Testis (tissue), 3 donors: ENCODE results near the gene NAA38. TPM values are rescaled to one million over a fixed set of nuclear protein-coding genes. Genes with fewer than 3 reads are reported as not detected.

ENCODE experiments used
- DNase-seq: peaks from one replicate; pipeline ENCODE4 v3.0.0-alpha.2; 2019
- H3K27ac ChIP-seq, 2 donors: fragments of 200-600 bp; sonication (generic); one replicate each; pipeline ENCODE4 v1.5.1; 2019
- H3K27me3 ChIP-seq: fragments of 200-600 bp; sonication (generic); one replicate; pipeline ENCODE4 v1.5.1; 2019
- H3K36me3 ChIP-seq: fragments of 200-600 bp; sonication (generic); one replicate; pipeline ENCODE4 v1.5.1; 2017; ENCODE audit warnings: low read depth; ENCODE audit errors: missing control alignments
- H3K4me1 ChIP-seq: fragments of 200-600 bp; sonication (generic); one replicate; pipeline ENCODE4 v1.5.1; 2019
- H3K4me3 ChIP-seq, 2 donors: fragments of 200-600 bp; sonication (generic); one replicate each; pipeline ENCODE4 v1.5.1; 2017 to 2019
- H3K9me3 ChIP-seq: fragments of 200-600 bp; sonication (generic); one replicate; pipeline ENCODE4 v1.5.1; 2017
- CTCF ChIP-seq, 3 experiments: fragments of 450-650 bp in 2 of 3; fragments of 200-600 bp in 1 of 3; sonication (generic) in 1 of 3; IDR thresholded peaks; one replicate each; pipeline ENCODE4 v1.5.1; 2016 to 2019; ENCODE audit warnings: antibody characterized with exemption in 3 of 3, mild to moderate bottlenecking in 2 of 3, moderate library complexity in 1 of 3
- POLR2A ChIP-seq: fragments of 450-650 bp; IDR thresholded peaks from one replicate; pipeline ENCODE4 v1.6.1; 2017; ENCODE audit warnings: antibody characterized with exemption, mild to moderate bottlenecking, moderate library complexity
- WGBS, 2 donors: methylation state at CpG; one replicate each; pipeline ENCODE4 v1.1.5; 2018; 5-methylcytosine and 5-hydroxymethylcytosine counted together
- intact Hi-C: fragments of 100-400 bp; cut with DNase I; formaldehyde crosslinking; loops from one replicate; pipeline ENCODE4 v1.15.1; 2023; ENCODE audit warnings: low total_unique reads
- polyA plus RNA-seq: library from polyadenylated mRNA; stranded (reverse); fragments of 350-450 nt; fragmentation: Illumina TruSeq; extraction: RNeasy Lipid Tissue Mini Kit (QIAGEN cat#74804); gene quantifications from one replicate; pipeline ENCODE4 v1.2.3, GENCODE V29; 2014; ENCODE audit warnings: low read depth, low replicate concordance; ENCODE audit not compliant: insufficient read depth
- total RNA-seq, 2 donors: library from RNA; depleted of rRNA; stranded (reverse); fragments of >200 nt; gene quantifications; one replicate each; pipeline ENCODE4 v1.2.3, GENCODE V29; 2016

NAA38 gene
- total and polyA plus RNA-seq, 3 donors from 2014 or later = 72.3 to 102 (median 83.1) TPM

GRCh38 chr17:7862692-7863437, 5.5 kb upstream of the NAA38 start:
- H3K27me3 ChIP-seq = no peaks in the 10 kb centered on the region
- TF ChIP-seq POLR2A (no peak), CTCF (IDR thresholded peaks at IDR 0.05) (peak; percentile 76 to 82 (median 78))

DNA sequence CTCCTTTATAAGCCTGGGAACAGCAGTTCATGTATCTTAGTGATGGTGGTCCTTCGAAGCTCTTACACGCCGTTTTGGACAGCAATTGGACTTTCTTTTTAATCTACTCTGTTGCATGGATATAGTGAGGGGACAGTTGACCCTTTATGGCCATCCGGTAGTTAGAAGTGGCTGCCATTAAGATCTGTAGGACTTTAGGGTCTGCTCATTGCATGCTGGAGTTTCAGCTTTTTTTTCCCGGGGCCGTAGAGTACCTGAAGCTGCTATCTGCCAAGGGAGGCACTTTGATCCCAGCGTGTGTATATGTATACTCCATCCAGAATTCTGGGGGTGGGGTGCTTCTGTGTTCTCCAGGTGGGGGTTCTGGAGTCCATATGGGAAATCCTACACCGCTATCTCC, 1.7 kb upstream of the NAA38 start:
- Histone ChIP-seq H3K36me3 (no peaks in the 10 kb centered on the region), H3K9me3 (no peaks in the 10 kb centered on the region), H3K27ac (no peak overlapping the region), H3K4me1 (peaks cover 21% of the 10 kb centered on the region), H3K27me3 (no peaks in the 10 kb centered on the region), H3K4me3 (peak overlapping the region; percentile 66 to 68)
- 60 to 76% methylated on average over 8 of the region's 8 CpGs for WGBS, 2 donors
- TF ChIP-seq CTCF (IDR thresholded peaks at IDR 0.05) (no peak), POLR2A (no peak)
- DNase-seq = no peak
- intact Hi-C loops = no loop called here

More at GRCh38 chr17:7862692-7863437, 5.5 kb upstream of the NAA38 start:
- Histone ChIP-seq H3K36me3 (no peaks in the 10 kb centered on the region), H3K4me1 (peaks cover 8% of the 10 kb centered on the region), H3K9me3 (no peaks in the 10 kb centered on the region), H3K4me3 (no peak overlapping the region), H3K27ac (no peak overlapping the region)
- intact Hi-C loops = no loop called here
- WGBS, 2 donors = 43 to 50% methylated on average over 3 of the region's 3 CpGs
- DNase-seq = peak; percentile 68

GRCh38 chr17:7858522-7858810, 1.1 kb upstream of the NAA38 start:
- intact Hi-C loops = no loop called here
- peak overlapping the region; percentile 66 to 68 for H3K4me3 ChIP-seq
- peaks cover 21% of the 10 kb centered on the region for H3K4me1 ChIP-seq
- TF ChIP-seq POLR2A (no peak), CTCF (IDR thresholded peaks at IDR 0.05) (peak; percentile 34 to 60 (median 59))
- peak overlapping the region; percentile 84 to 98 for H3K27ac ChIP-seq
- peak; percentile 57 for DNase-seq
- H3K9me3 ChIP-seq = no peaks in the 10 kb centered on the region
- H3K36me3 ChIP-seq = no peaks in the 10 kb centered on the region
- WGBS, 2 donors = 28 to 35% methylated on average over 4 to 20 of the region's 20 CpGs
- no peaks in the 10 kb centered on the region for H3K27me3 ChIP-seq

- Histone ChIP-seq H3K4me1 (peaks cover 21% of the 10 kb centered on the region), H3K36me3 (no peaks in the 10 kb centered on the region), H3K27ac (peak within 1 kb of the TSS; percentile 84 to 98), H3K4me3 (peak within 1 kb of the TSS; percentile 66 to 68), H3K9me3 (no peaks in the 10 kb centered on the region), H3K27me3 (no peaks in the 10 kb centered on the region)
- DNase-seq = peak; percentile 97
- 3 to 5% methylated on average over 31 to 48 of the region's 48 CpGs for WGBS, 2 donors
- intact Hi-C loops = no loop called here
- no peak for TF ChIP-seq POLR2A
- no peak for TF ChIP-seq CTCF (IDR thresholded peaks at IDR 0.05)
Measured at GRCh38 chr17:7857713-7858521, 558 bp upstream of the NAA38 start, which contains the start of gene CYB5D1. Gene CYB5D1, plus strand, starts transcription at chr17:7858003. Its CDS starts 132 bp downstream, at chr17:7858135.
